T-helper 9 cell (primary cell): ENCODE measurements around the gene NR2F1-AS1.

ENCODE experiments used
- DNase-seq: peaks from one replicate; pipeline ENCODE4 v3.0.0-alpha.2; 2020

Gene NR2F1-AS1

DNA sequence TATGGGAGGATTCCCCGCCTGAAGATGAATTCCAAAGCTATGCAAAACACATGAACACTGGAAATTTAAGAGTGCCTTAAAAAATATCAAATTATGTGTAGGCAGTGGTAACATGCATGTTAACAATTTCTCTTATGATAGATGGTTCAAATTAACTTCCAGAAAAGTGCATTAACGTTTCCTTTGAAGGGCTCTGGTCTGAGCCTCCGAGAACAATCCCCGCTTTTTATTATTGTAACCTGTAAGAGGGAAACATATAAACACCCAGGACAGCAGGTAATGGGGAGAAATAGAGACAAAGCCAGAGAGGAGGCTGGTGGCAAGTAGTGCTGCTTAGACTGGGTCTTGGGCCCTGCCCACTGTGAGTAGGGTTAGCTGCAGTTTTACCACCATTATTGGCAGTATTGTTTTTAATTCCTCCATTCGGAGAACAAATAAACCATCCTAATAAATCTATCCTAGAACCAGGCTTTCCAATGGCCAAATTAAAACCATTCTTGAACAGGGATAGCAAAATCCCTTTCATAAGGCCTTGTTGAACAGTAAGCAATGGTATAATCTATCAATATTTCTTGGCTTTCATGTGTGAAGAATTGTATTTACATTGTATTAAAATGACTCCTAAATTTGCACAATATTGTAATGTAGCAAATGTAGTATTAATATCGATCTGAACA is 8.3 kb upstream of the NR2F1-AS1 start:
- no peak for DNase-seq

DNA sequence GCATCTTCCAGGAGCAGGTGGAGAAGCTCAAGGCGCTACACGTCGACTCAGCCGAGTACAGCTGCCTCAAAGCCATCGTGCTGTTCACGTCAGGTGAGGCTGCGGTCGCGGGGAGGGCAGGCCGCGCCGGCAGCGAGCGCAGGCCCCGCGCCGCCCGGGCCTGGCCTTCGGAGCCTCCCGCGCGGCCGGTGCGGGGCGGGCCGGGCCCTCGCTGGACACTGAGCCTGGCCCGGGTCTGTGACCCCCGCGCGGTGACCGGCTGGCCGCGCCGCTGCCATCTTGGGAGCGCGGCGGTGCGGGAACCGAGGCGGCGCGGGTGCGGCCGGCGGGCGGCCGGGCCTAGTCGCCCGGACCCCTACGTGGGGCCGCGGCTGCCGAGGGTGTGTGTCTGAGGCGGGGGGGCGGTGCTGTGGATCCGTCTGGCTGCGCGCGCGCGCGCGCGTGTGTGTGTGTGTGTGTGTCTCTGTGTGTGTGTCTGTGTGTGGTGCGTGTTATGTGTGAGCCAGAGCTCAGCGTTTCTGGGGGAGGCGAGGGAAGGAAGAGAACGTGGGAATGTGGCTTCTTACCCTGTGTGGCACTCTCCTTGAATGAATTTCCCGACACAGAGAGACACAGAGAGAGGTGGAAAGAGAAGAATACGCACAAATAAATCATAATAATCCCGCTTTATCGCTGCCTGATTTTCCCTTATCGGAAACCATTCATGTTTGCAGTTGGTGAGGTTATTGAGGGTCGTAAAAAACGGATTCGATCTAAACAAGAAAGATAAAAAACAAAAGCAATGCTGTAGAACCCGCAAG is 7.5 kb upstream of the NR2F1-AS1 start:
- no peak for DNase-seq

- DNase-seq, result no peak
Measured at GRCh38 chr5:93587597-93588351, 6.8 kb upstream of the NR2F1-AS1 start.

GRCh38 chr5:93586736-93587596 is 5.9 kb upstream of the NR2F1-AS1 start:
- DNase-seq, result no peak

DNA sequence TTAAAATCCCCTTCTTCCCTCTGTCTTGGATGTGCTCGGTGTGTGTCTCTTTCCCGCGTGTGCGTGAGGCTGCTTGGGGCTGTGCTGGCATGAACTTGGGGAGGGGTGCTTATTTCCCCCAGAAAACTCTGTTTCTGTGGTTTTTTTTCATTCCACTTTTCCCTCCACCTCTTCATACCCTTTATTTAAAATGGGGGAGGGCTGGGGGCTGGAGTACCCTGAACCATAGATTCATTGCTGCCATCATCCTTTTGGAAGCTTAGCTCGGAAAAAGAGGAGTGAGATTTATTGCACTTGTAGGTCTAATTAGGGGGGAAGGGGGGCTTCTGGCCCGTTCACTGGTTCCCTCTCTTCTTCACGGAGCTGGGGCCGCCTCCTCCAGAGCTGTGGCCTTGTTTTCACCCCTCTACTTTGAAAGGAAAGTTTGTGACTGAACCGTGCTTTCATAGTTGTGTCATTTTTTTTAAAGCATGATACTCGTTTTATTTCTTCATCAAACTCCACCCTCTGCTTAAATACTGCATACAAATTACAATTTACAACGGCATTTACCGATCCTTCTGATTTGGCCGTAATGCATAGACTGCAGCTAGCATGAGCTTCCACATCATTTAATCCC is 4.9 kb upstream of the NR2F1-AS1 start:
- DNase-seq, result no peak

DNA sequence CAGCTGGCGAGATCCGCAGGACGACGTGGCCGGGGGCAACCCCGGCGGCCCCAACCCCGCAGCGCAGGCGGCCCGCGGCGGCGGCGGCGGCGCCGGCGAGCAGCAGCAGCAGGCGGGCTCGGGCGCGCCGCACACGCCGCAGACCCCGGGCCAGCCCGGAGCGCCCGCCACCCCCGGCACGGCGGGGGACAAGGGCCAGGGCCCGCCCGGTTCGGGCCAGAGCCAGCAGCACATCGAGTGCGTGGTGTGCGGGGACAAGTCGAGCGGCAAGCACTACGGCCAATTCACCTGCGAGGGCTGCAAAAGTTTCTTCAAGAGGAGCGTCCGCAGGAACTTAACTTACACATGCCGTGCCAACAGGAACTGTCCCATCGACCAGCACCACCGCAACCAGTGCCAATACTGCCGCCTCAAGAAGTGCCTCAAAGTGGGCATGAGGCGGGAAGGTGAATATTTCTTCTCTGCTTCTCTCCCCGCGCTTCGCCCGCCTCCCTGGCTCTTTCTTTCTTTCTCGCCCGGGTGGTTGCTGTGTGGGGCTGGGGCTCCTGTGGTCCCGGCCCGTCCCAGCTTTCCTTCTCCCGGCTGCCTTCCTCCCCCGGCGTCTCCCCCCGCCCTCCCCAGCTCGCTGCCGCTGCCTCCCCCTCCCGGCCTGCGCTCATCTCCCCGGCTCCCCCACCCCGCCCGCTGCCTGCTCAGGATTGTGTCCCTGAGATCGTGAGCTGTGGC is 4.2 kb upstream of the NR2F1-AS1 start:
- DNase-seq, result no peak

DNA sequence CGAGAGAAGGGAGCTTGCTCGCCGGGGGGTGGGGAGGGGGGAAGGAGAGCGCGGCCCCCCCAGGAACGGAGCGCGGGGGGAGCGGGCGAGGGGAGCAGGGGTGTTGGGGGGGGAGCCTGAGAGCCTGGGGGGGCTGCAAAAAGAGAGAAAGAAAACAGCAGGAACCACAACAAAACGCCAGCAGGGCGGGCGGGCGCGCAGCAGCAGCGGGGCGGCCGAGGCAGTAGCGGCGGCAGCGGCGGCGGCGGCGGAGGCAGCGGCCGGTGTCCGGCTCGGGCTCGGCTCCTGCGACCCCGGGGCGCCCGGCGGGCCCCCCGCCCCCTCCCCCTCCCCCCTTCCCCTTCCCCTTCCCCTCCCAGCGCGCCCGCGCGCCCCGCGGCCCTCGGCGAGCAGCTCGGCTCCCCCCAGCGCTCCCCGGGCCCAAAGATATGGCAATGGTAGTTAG is 3.6 kb upstream of the NR2F1-AS1 start:
- DNase-seq, result no peak

GRCh38 chr5:93583768-93584595 is 3.0 kb upstream of the NR2F1-AS1 start:
- no peak for DNase-seq

GRCh38 chr5:93583439-93583767 is 2.4 kb upstream of the NR2F1-AS1 start:
- no peak for DNase-seq

DNA sequence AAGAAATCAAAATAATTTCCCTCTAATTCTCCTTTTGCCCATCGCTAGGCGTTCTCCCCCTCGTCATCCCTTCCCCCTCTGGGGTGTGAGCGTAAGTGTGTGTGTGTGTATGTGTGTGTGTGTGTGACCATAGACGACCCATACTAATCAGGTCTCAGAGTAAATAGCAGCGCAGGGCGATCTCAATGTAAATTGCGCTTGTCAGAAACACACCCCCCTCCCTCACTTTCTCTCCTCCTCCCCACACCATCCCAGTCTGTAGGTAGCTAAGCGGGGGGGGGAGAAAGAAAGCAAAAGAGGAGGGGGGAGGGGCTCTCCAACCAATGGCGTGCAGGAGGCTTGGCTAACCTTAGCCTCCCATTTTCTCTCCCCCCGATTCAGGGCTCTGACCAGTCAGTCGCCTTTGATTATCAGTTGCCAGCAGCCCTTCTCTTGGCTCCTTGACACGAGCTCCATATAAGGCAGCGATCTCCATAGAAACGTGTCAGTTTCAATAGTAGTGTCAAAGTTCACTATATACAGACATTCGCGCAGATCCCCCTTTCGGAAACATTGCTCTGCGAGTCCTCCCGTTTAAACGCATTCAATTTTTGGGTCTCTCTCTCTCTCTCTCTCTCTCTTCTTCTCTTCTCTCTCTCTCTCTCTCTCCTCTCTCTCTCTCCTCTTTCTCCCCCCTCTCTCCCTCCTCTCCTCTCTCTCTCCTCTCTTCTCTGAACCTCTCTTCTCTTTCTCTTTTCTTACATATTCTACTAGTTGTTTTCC is 1.8 kb upstream of the NR2F1-AS1 start, which contains the start of gene NR2F1:
Gene NR2F1 (plus strand): TSS at position 546 of the 762 bp plus-strand sequence. CDS start 1,802 bp downstream, outside the sequence.
- no peak for DNase-seq

DNA sequence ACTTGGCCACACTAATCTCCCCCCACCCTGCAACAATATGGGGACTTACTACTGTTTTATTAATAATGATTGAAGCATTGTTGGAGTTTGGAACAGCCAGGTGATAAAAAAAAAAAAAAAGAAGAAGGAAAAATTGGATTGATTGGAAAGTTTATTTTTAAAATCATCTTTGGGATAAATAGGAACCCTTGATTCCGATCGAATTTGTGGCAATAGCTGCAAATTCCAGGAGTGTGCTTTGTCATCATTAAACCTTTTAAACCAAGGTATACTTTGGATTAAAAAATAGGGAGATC is 1.1 kb upstream of the NR2F1-AS1 start:
- no peak for DNase-seq

DNA sequence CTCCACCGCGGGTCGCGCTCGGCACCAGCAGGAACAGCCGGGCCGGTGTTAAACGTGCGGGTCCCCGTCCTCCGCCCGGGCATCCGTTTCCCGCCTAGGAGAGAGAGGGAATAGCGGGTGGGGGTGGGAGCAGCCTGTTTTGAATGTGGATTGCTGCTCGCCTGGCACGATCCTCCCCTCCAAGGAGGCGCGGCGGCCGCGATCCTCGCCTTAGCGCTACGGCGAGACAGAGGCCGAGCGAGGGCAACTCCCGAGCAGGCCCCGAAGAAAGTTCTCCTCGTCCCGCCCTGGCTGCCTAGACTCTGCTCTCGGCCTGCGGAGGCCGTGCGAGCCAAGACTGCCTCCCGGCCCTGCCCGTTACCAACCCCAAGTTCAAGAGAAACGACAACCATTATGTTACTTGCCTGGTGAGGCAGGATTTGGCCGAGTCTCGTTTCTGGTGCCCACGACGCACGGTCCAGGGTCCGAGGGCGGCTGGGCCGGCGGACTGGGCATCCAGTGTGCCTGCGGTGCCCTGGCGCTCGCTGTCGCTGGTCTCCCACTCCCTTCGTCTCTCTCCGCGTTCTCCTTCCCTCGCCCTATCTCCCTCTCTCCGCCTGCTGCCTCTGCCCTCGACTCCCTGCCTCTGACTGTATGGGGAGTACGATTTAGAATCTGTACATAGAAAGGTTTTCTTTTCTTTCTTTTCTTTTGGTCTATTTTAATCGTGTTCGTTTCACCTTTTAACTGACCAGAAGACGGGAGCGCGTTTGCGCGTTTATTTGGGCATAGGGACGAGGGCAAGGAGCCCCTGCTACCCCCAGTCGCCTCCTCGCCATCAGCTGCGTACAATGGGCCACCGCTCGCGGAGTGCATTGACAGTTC is 724 bp downstream of the NR2F1-AS1 start:
- DNase-seq, result no peak

GRCh38 chr5:93579692-93580062 is 1.3 kb downstream of the NR2F1-AS1 start:
- DNase-seq, result no peak

GRCh38 chr5:93578813-93579691 is 2.0 kb downstream of the NR2F1-AS1 start:
- DNase-seq, result no peak

DNA sequence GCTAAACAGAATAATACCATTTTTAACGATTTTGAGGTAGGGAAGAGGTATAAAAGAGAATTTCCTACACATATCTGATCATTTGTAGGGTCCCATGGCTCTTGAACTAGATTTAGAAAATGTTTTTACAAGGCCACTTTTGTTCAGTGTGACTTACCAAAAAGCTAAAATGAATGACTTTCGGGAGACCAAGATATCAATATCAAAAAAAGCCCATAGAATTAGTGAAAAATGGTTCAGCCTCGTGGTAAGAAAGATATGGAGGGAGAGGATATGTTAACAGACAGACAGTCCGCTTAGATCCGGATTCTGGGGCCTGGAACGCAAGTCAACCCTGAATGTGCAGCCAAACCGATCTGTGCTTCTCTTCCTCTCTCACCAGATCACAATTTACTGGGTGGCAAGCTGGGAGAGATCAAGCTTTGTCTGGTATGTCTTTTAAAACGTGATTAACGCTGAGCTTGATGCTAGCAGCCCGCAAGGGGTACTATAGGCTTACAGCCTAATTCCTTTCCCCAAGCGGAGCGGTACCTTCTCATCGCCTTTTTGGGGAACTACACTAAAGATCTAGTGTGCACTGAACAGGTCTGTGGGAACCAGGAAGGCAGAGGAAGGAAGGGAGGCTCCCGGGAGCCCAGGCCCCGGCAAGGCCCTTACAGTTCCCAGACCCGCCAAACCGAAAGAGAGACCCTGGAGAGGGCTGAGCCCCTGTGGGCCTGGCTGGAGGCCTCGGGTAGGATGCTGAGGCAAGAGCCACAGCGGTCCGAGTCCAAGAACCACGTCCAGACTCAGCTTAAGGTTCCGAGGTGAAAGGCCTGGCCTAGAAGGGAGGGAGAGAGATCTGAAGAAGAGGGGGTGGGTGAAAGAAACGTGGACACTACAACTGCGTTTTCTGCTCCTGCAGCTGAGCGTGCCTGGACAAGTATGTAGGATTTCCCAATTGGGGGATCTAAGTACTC is 2.9 kb downstream of the NR2F1-AS1 start:
- DNase-seq, result no peak

GRCh38 chr5:93576994-93577853 is 3.8 kb downstream of the NR2F1-AS1 start:
- no peak for DNase-seq
